T-helper 1 cell (primary cell): Measurements from ENCODE around the gene RAI14.

Experiments used
- DNase-seq, 5 donors: peaks; one replicate each; pipeline ENCODE4 v3.0.0-alpha.2; 2012 to 2020

The RAI14 gene

DNA sequence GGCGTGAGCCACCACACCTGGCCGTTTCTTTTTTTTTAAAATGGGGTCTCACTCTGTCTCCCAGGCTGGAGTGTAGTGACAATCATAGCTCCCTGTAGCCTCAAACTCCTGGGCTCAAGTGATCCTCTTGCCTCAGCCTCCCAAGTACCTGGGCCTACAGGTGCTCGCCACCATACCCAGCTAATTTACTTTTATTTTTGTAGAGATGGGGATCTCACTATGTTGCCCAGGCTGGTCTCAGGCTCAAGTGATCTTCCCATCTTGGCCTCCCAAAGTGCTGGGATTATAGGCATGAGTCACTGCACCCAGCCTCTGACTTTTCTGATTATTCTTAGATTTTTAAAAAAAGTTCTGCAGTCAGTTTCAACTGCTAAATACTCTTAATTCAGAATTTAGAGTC is 21.3 kb downstream of the RAI14 start:
- no peak for DNase-seq

DNA sequence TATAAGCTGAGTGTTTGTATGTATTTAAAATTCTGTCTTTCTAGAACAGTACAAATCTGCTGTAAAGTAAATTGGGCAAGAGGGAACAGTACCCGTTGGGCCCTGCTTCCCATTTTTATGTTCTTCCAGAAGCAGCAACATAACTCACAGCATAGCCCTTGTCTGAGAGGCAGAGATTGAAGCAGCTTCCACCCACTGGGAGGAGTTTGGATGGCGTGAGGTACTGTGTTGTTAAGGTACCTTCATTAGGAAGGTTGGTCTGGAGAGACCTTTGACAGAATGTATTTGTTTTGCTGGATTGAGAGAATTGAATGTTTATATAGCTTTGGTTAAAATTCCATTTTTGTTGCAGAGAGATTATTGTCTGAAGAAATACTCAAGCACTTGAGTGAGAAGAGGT is 24.8 kb downstream of the RAI14 start:
- no peak for DNase-seq

DNA sequence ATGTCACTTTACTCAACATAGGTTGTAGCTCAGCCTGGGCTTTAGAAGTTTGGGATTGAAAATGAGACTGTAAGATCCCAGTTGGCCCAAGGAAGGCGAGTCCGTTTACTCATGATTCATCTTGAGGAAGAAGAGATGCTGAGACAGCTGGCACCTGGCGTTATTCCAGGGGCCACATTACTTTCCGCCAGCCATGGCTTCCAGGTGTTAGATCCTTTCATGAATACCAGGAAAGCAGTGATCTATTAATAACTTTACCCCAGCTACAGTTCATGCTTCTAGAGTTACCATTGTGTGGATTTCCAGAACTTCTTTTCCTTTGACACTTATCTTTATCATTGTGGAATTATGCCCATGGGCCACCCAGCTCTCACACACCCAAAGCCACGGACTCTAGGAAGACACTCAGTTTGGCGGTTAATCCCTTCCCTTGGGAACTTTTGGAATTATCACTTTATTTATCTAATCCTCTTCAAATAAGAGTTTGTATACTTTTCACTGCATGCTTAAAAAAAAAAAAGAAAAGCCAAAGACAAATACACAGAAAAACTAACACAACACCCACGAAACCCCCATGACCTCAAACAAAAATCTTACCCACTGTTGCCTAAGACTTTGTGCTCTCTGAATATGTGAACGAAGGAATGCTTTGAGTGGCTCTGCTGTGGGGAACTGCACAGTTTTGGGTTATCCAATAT is 26.9 kb downstream of the RAI14 start:
- no peak for DNase-seq

DNA sequence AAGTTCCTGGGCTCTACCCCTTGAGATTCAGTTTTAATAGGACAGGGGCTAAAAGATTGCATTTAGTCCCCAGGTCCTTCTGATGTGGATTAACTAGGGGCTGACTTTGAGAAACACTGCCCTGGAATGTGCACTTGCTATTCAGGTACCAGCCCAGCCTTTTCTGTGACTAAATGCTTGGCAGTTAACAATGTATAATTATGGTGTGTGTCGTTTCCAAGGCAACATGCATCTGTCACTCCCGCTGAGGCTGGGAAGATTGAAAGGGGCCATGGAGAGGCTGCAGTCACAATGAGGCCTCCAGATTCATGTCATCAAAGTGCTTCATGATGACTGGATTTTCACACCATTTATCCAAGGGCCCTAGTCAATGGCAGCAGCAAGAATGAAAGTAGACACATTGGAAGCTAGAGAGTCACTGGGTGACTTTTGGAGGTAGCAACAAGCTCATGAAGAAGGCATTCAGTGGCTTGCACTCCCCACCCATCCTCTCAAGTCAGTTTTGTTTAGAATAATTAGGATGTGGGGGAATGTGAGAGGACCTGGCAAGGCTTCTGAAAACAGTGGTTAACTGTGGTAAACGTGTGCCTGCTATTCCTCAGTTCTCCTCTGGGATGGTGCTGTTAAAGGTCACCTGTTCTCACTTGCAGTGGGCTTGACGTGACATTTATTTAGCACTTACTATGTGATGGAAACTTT is 28.3 kb downstream of the RAI14 start:
- no peak for DNase-seq

DNA sequence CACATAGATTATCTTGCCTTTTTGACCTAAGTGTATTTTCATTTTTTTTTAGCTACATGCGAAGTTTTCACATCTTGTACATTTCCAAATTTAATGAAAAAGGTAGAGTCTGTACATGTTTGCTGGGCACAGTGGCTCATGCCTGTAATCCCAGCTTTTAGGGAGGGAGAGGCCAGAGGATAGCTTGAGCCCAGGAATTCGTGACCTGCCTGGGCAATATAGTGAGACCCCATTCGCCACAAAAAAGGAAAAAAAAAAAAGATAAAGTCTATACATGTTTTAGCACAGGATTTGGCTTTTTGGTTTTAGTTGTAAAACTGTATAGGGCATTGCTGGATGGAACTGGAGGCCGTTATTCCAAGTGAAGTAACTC is 28.8 kb downstream of the RAI14 start:
- DNase-seq = no peak

DNA sequence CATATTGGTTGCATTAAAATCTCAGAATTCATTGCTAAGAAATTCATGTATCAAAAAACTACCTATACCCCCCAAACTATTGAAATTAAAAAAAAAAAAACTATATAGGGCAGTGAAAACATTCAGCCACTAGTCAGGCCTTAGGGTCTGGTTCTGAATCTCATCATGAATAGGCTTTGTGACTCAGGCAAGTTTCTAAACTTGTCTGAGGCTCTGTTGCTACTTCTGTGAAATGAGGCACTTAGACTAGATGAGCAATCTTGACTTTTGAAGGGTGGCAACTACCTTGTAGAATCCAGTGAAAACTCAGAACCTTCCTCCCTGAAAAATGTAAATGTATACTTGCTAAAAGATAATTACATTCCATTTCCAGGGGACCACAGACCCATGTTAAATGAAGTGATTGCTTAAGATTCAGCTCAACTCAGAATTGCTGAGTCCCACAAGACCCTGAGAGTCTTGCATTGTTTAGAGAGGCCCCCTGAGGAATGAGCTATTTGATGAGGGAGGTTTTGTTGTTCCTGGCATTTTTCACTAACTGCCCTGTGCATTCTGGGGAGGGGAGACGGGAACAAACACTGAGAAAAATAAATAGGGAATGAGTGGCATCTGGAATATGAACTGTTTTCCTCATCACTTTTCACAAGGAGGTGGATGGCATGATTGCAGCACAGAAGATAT is 29.5 kb downstream of the RAI14 start:
- DNase-seq = no peak

DNA sequence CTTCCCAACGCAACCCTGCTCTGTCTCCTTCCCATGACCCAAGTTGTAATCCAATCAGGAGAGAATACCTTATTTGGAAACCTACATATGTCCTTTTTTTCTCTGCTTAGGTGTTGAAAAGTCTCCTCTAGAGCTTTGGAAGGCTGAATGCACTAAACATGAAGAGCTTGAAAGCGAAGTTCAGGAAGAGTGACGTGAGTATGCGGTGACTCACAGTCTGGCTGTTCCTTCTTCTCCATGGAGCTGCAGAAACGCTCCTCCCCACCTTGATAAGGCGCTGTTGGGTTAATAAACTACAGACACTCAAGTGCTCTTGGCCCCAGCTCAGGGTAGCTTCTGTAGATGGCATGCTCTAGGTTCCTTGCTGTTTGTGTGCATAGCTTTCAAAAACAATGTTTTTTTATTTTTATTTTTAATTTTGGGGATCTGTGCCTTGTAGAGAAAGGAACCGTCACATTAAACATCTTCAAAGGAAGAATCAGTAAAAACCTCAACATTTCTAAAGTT is 30.7 kb downstream of the RAI14 start:
- DNase-seq = no peak

DNA sequence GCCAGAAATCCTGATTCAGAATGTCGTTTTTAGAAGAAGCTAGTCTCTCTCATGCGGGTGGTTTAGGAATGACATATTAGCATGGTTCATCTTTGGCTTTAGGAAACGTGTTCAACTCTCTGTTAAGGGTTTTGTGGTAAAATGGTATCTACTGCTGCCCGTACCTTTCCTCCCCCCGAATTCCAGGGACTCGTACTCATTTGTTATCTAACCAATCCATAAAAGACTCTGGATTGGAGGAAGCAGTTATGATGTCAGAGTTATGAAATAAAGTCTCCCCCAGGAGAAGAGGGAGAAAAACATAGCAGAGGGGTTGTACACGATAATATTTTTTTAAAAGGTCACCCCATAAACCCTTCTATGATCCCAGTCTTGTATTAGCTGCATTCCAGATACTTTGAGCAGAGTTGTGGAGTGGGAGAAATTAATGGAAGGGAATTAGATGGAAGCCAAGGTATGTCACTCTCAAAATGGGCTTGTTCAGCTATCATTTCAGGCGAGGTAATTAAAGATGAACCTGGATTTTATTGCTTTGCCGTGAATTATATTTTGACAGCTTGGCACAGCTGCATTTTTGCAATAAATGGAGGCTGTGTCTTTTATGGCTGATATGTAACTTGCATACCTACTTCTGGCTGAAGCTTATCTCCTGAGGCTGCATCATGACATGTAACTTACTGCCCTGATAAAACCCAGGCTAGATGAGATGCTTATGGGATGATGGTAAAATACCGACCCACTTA is 31.3 kb downstream of the RAI14 start:
- DNase-seq = no peak

DNA sequence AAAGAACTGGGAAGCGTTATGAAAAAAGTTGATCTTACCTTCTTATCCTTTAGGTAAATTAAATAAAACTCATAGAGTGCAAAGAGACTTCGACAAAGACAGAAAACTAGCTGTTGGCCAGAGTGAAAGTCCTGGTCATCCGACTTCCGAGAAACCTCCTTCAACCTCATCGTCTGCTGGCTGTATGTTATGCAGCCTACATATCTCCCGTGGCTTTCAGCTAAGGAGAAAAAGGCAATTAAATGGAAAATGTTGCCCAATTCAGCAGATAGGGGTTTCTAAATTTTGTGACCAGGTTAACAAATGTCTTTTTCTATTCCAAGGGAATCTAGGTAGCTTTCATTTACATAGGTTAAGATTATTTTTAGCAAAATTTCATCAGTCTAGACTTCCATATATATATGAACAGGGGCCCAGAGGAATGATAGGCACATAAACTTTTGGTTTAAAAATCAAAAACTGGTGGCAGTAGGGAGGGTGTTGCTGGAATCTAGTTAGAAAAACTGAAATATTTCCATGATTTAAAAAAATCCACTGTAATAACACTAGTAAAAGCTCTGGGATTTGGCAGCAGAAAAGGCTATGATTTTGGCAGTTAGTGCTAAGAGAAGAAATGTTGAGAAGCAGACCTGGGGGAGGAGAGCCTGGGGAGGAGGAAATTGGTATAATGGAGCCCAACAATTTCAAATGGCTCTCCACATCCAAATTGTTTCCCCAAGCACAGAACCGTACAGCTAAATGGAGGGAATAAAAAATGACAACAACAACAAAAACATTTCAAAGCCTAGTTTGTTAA is 32.1 kb downstream of the RAI14 start:
- no peak for DNase-seq

DNA sequence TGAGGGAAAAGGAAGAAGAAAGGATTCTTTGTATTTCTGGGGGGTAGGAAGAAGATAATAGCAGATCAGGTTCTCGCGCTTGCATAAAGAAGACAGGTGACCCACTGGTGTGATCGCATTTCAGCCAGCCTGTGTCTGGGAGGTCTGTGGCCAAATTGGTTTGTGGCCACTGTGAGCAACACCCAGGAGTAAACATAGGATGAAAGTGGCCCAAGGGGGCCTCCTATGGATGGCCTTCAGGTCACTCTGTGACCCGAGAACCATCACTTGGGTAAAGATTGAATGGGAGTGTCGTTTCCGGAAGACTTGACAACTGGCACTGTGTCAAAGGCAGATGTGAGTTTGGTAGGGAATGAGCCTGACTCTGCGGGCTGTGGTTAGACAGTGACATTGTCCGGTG is 34.2 kb downstream of the RAI14 start:
- DNase-seq = no peak

DNA sequence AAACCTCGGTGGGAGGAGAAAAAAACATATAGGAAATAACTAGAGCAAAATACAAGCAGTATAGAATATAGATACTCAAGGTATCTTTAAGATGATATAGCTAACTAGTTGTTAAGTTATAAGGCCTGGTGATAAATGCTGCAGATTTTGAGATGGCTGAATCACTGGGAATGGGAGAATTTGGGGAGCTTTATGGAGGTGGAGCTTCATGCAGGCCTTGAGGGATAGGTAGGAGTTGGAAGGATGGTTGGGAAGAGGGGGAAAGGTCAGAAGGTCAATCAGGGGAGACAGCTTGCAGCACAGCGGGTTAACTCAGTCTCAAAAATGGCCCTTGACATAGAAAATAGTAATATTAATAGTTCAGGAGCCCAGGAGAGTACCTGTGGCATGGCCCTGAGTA is 34.8 kb downstream of the RAI14 start:
- DNase-seq = no peak

DNA sequence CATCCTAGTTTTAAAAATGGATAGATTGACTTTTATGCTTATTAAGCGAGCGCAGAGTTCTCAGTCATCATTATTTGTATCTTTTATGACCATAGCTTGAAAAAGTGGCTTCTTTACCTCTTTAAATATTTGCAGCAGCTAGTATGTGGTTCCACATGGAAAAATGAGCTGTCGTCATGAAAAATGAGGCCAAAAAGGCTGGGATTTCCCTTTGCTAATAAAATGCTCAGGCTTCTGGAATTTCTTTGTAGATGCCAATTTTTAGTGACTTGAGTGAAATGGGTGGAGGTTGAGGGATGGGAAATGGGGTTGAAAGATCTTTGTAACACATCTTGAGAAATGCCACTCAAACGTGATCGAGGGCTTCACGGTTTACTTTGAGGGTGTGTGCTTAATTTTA is 35.2 kb downstream of the RAI14 start:
- DNase-seq = no peak

DNA sequence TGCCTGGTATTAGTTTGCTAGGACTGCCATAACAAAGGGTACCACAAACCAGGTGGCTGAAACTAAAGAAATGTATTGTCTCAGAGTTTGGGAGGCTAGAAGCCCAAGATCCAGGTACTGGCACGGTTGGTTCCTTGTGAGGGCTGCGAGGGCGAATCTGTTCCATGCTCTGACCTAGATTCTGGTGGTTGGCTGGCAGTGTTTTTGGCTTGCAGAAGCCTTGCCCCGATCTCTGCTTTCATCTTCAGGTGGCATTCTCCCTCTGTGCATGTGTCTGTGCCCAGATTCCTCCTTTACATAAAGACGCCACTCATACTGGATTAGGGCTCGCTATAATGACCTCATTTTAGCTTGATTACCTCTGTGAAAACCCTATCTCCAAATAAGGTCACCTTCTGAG is 36.7 kb downstream of the RAI14 start:
- DNase-seq = no peak

DNA sequence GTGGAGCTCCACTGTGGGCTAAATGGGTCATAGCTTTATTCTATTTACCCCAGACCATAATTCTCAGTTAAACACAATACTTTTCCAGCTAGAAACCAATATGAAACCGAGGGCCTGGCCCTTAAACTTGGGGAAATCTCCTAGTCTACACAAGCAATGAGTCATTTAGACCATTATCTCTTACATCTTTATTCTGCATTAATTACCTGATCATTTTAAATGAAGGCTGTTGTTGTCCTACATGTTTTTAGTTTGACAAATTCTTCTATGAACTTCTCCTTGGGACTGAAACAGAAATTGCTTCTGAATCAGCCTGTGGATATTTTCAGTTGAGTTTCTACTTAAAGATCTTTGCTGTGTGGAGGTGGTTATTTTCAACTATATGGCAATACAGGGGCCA is 37.9 kb downstream of the RAI14 start:
- no peak for DNase-seq

DNA sequence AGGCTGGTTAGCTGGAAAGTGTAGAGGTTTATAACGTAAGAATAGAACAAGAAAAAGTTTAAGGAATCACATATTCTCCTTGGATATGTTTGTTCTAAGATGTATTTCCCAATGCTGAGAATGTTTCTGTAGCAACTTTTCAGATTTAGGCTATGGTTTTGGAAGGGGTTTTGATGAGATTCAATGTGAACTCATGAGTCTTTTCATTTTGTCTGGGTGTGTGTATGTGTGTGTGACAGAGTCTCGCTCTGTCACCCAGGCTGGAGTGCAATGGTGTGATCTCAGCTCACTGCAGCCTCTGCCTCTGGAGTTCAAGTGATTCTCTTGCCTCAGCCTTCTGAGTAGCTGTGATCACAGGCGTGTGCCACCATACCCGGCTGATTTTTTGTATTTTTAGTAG is 38.6 kb downstream of the RAI14 start:
- no peak for DNase-seq

DNA sequence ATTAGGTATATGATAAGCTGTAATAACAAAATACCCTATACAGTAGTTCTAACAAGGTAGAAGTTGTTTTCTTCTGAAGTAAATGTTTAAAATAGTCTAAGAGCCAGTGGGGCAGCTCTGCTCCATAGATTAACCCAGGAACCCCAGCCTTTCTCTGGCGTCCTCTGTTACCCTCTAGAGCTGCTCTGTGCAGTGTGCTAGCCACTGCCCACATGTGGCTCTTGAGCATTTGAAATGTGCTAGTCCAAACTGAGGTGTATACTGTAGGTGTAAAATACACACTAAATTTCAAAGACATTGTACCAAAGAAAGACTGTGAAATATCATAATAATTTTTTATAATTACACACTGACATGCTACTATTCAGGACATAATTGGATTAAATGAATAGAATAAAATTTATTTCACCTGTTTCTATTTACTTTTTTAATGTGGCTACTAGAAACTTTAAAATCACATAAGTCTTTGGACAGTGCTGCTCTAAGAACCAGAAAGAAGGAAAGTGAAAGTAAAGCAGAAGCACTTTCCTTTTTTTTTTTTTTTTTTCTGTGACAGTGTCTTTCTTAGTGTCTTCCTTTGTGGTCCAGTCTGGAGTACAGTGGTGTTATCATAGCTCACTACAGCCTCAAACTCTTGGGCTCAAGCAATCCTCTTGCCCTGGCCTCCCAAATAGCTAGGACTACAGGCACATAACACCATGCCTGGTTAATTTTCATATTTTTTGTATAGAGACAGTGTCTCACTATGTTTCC is 39.3 kb downstream of the RAI14 start:
- no peak for DNase-seq

DNA sequence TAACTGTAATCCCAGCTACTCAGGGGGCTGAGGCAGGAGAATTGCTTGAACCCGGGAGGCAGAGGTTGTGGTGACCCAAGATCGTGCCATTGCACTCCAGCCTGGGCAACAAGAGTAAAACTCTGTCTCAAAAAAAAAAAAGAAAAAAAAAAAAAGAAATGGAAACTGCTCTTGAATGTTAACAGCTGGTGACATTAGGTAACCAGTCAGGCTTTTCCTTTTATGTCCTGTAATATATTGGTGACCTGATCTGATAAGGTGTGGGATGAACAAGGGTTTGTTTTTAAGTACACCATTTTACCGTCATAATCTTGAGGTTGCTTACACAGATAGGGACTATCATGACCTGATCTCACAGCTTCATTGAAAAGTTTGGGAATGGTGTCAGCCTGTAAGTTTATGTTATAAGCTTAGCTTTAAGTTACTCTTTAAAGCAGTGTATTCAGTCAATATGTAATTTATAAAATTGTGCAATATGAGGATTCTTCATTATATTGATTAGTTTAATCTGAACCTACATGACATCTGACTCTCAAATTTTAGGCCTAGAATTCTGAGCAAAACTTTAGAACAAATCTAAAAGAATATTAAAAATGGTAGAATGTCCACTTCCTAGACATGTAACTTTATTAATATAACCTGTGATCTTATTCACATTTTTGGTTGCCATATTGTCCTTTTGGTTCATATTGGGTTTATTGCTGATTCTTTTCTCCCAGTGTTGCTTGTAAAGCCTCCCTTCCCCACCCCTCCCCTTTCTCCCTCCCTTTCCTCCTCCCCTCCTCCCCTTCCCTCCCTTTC is 41.4 kb downstream of the RAI14 start:
- DNase-seq = no peak

DNA sequence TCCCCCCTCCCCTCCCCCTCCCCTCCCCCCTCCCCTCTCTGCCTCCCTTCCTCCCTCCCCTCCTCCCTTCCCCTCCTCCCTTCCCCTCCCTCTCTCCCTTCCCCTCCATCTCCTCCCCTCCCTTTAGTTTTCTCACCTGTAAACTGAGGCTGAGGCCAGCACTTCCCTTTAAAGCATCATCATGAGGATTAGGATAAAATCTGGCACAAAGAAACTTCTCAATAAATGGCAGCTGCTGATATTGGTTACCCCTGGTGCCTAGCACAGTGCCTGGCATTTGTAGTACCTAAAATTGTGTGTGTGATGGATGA is 41.9 kb downstream of the RAI14 start:
- no peak for DNase-seq

DNA sequence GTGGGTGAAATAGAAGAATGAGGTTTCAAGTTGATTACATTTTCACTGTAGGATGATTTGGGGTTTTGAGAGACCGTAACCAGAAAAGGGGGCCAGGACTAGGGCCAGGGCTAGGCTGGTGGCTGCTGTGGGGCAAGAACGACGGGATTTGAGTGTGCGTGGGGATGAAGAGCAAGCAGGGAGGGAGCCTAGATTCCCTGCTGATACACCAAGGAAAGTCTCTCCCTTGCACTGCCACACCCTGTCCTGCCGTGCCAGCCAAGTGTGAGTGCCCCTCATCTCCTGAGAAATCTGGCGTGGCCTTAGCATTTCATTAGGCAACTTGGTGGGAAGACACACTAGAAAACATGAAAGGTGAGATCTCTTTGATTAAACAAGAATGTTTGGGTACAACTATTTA is 42.6 kb downstream of the RAI14 start:
- DNase-seq = no peak

DNA sequence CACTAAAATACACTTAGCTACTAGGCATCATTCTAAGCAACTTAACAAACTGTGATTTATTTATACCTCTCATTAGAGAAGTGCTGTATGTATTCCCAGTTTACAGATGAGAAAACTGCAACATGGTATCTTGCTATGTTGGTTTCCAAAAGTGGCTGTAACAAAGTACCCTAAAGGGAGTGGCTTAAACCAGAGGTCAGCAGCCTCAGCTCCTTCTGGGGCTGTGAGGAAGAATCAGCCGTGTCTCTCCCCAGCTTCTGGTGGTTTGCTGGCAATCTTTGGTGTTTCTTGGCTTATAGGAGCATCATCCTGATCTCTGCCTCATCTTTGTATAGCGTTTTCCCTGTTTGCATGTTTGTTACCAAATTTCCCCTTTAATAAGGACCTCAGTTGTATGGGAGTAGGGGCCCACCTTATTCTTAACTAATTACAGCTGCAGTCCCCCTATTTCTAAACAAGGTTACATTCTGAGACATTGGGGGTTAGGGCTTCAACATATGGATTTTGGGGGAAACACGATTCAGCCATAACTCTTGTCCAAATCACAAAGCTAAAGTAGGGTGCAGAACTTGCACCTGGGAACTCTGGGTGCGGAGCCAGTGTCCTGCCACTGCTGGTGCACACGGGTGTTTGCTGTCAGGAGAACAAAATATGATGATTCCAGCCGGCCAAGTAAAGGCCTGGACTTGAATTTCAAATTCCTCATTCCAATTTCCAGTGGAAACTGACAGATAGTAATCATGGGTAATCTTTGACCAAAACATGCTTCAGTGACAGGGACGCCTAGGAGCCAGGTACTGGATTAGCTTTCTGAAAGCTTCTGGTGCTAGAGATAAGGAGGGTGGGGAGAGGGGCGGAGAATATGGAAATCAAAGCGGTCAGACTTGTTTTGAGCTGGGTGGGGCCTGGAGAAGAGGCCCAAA is 43.3 kb downstream of the RAI14 start:
- no peak for DNase-seq
